HepG2 (cell line): ENCODE data around the gene SRSF10. TPM values are rescaled to one million over a fixed set of nuclear protein-coding genes. Genes with fewer than 3 reads are reported as not detected.
A peak's percentile ranks its signal among the peaks of the same experiment; 100 is the strongest.

ENCODE experiments used
- EP300 ChIP-seq, 3 experiments: sonication (generic) in 1 of 3; formaldehyde crosslinking in 1 of 3; IDR thresholded peaks; 2 replicates each; pipeline versions ENCODE4 v1.5.1 to v1.6.1; 2011 to 2020; ENCODE audit warnings: low read depth in 2 of 3, low read length in 2 of 3, borderline replicate concordance in 1 of 3, improper control_type of control experiment in 1 of 3, mild to moderate bottlenecking in 1 of 3, missing genetic modification reagents in 1 of 3, moderate library complexity in 1 of 3
- KLF15 ChIP-seq: sonication (generic); formaldehyde crosslinking; IDR thresholded peaks from 2 replicates; pipeline ENCODE4 v1.8.1; 2023; ENCODE audit warnings: borderline replicate concordance, mild to moderate bottlenecking, inconsistent platforms, missing genetic modification reagents, mixed read lengths
- NFYB ChIP-seq: sonication (generic); formaldehyde crosslinking; IDR thresholded peaks from 2 replicates; pipeline ENCODE4 v1.4.0; 2020; ENCODE audit warnings: missing genetic modification reagents
- POGK ChIP-seq: sonication (generic); formaldehyde crosslinking; conservative IDR thresholded peaks from 2 replicates; pipeline ENCODE4 v1.8.0; 2022; ENCODE audit warnings: mild to moderate bottlenecking, moderate library complexity, missing genetic modification reagents
- ZFP37 ChIP-seq: sonication (generic); formaldehyde crosslinking; IDR thresholded peaks from 2 replicates; pipeline ENCODE4 v1.4.0; 2020; ENCODE audit warnings: missing genetic modification reagents, borderline replicate concordance
- ZNF142 ChIP-seq: sonication (generic); formaldehyde crosslinking; IDR thresholded peaks from 2 replicates; pipeline ENCODE4 v1.4.0; 2020; ENCODE audit warnings: missing genetic modification reagents
- ZNF431 ChIP-seq: sonication (generic); formaldehyde crosslinking; IDR thresholded peaks from 2 replicates; pipeline ENCODE4 v1.9.0; 2022; ENCODE audit warnings: missing genetic modification reagents, low read depth, mild to moderate bottlenecking, borderline replicate concordance
- ZNF577 ChIP-seq: sonication (generic); formaldehyde crosslinking; IDR thresholded peaks from 2 replicates; pipeline ENCODE4 v1.4.0; 2020; ENCODE audit warnings: mild to moderate bottlenecking, low read depth, missing genetic modification reagents, borderline replicate concordance
- ZNF597 ChIP-seq: sonication (generic); formaldehyde crosslinking; IDR thresholded peaks from 2 replicates; pipeline ENCODE4 v1.5.0; 2020; ENCODE audit warnings: missing genetic modification reagents
- polyA plus RNA-seq, 8 experiments: library from polyadenylated mRNA; depleted of rRNA in 3 of 8; stranded (reverse) in 7 of 8; unstranded in 1 of 8; fragments of >200 nt; fragmentation: Illumina TruSeq in 4 of 8; extraction: Trizol in 4 of 8; gene quantifications; 2 replicates each; pipeline versions ENCODE4 v1.2.1 to v1.2.3, GENCODE V29; 2011 to 2016; ENCODE audit warnings: low read depth in 4 of 8, missing spikeins in 1 of 8, mixed read lengths in 1 of 8; ENCODE audit not compliant: insufficient read depth in 1 of 8
- total RNA-seq, 5 experiments: library from RNA; depleted of rRNA; stranded (reverse); fragments of >200 nt; fragmentation: Illumina TruSeq; extraction: Trizol; gene quantifications; 2 replicates each; pipeline ENCODE4 v1.2.3, GENCODE V29; 2016; ENCODE audit warnings: low read depth in 1 of 5

Gene SRSF10
- total and polyA plus RNA-seq, 2 of the 13 experiments (the other 11 are each of a cell fraction or from before 2014, with no cell fraction given): 126 to 186 TPM

- TF ChIP-seq POGK (CRISPR knock-in tag) (no peak), ZNF142 (CRISPR knock-in tag) (no peak), NFYB (CRISPR knock-in tag) (no peak; the same call in 1 of the 2 replicates), ZNF577 (CRISPR knock-in tag) (no peak), EP300 (IDR thresholded peaks at IDR 0.05; ENCODE audit: low read depth in 2 of 2, low read length in 2 of 2) (peak; percentile 90 to 98; a peak in 3 of 4 replicates), EP300 (CRISPR knock-in tag; IDR thresholded peaks at IDR 0.05; ENCODE audit: borderline replicate concordance) (peak; percentile 97), ZFP37 (CRISPR knock-in tag) (no peak), ZNF431 (CRISPR knock-in tag) (no peak; the same call in 1 of the 2 replicates), KLF15 (CRISPR knock-in tag) (no peak; the same call in 1 of the 2 replicates), ZNF597 (CRISPR knock-in tag) (no peak)
These were observed 41.5 kb upstream of the SRSF10 start (continued) for GRCh38 chr1:24021403-24022266.
